NCI-H526 treated with DMSO at 0.1 percent for 48 hours (cell line): ENCODE results near the gene CAB39L.
"Not testable (repeated sequence)": the region's sequence is repeated elsewhere in the genome, so short reads cannot be mapped to it uniquely, and the experiment has no call there.

ENCODE experiments used
- DNase-seq: peaks from one replicate; lab custom pipeline; 2025; lab: John Stamatoyannopoulos, UW

Gene CAB39L

DNA sequence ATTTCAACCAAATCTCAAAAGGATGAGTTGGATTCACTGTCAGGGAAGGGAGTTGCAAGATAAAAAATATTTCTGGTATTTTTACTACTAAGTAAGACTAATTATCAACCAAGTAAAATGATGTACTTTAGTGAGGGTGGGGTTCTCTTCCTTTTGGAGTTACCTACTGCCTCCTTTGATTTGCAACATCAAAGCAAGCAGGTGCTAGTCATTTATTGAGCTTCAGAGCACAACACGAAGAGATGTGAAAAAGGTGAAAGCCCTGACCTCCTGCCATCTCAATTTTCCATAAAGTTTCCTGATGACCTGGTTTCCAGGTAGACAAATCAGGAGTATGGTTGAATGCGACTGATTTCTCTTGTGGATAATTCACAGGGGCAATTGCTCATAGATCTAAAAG, 100.1 kb downstream of the CAB39L start:
- DNase-seq = no peak

DNA sequence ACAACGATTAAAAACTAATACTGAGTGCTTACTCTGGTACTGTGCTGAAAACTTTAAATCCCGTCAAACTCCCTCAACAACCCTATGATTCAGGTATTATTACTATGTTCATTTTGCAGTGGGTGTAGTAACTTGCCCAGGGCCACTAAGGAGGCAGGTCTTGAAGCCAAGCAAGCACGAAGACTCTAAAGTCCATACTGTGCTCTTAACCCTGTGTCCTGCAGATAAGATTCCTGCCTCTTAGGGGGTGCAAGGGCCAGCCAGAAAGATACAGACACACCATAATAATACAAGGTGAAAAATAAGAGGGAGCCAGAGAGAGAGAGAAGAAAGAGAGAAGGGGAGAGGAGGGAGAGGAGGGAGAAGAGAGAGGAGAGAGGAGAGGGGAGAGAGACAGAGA, 100.6 kb downstream of the CAB39L start:
- DNase-seq = no peak

DNA sequence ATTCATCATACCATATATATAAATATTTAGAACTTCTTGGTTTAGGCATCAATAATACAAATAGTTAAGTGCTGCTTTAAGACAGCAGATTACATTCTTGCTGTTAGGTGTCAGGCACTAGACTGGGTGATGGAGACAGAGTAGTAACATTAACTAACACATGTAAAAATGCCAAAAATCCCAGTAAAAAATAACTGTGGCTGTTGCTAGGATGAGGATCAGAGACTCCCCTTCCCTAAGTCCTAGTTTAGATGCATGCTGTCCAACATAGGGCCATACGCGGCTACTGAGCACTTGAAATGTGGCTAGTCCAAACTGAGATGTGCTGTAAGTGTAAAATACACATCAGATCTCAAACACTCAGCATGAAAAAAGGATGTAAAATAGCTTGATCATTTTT, 101.4 kb downstream of the CAB39L start:
- no peak for DNase-seq

DNA sequence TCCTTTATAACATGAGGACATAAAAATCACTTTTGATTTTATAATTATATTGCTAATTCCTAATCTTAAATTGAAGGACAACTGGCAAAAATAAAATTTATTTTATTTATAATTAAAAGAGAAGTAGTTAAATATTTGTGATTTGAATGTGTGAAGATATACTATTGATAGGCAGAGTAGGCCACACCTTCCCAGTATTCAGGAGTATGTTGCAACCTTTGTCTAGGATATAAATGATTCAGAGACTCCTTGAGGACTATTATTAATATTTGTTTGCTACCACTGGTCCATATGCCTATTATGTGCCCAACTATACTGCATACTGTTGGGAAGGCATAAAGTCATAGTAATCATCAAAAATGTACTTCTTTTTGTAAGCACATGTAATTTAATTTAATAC, 101.9 kb downstream of the CAB39L start:
- DNase-seq = no peak

DNA sequence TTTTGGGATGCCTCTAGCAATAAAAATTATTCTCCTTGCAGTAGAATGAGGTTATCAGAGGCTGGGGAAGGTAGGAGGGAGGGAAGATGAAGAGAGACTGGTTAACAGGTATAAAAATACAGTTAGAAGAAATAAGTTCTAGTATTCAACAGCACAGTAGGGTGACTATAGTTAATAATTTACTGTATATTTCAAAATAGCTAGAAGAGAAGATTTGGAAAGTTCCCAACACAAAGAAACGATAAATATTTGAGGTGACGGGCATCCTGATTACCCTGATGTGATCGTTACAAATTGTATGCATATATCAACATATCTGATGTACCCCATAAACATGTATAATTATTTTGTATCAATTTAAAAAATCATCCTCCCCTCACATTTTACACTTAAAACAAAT, 102.3 kb downstream of the CAB39L start:
- DNase-seq = no peak

DNA sequence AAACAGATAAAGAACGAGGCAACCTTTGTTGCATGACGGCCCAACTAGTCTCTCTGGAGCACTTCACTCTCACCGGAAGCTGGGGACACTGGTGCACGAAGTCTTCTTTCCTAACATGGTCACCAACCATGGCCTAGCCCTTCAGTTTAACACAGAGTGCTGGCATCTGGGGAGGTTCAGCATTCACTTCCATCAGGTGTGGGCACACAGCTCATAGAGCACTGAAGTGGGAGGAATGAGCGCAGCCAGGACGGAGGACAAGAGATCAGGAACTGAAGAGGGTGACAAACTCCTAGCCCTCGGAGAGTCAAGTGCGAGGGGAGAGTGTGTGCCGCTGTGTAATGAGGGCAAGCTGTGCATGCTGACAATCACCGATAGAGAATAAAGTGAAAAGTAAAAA, 103.7 kb downstream of the CAB39L start:
- DNase-seq = no peak

DNA sequence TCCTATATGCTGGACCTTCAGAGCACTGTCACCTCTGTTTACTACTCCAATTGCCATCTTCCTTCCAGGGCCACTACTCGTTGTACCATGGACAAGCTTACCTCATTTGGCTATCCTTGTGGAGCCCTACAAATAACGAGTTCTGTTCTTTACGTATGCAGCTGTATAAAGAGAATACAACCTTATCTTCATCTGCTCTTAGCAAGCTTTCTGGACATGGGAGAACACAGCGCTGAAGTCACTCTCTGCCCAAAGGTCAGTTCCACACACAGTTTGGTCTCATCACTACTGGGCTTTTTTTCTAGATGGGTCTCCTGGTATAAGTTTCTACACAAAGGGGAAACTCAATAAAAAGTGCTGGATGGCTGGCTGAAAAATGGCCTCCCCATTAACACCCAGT, 107.2 kb downstream of the CAB39L start:
- no peak for DNase-seq

DNA sequence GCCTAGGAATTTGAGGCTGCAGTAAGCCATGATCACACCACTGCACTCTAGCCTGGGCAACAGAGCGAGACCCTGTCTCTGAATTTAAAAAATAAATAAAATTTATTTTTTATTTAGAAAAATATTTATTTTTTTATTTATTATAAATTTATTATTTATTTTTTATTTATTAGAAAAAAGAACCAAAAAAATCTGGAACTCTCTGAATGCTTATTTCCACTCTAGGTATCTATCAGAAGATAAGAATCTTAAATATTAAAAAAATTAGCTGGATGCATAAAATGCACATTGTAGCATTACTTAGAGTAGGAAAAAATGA, 113.4 kb downstream of the CAB39L start:
- DNase-seq = no peak

DNA sequence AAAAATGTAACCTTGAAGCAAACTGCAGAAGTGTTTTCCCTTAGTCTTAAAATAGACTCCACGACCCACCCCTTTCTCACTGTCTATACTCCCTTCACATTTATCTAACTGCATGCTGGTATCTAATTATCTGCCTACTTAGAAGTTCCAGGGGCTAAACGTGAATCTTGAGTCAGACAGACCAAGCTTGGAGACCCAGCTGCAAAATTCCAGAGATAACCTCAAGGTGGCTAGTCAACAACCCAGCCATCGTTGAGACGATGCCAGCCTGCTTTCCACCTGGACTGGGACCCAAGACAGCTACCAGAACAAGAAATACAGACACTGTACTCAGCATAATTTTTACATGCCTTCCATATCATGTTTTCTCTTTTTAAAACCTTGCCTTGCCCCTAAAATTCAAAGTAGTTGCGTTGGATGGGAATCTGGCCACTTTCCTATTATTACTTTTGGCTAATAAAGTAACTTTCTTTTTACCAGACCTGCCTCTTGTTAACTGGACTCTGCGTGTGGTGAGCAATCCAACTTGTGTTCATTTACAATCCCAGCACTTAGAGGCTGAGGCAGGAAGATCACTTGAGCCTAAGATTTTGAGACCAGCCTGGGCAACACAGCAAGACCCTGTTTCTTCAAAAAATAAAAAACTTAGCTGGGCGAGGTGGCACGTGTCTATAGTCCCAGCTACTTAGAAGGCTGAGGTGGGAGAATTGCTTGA, 113.9 kb downstream of the CAB39L start:
- DNase-seq = no peak

DNA sequence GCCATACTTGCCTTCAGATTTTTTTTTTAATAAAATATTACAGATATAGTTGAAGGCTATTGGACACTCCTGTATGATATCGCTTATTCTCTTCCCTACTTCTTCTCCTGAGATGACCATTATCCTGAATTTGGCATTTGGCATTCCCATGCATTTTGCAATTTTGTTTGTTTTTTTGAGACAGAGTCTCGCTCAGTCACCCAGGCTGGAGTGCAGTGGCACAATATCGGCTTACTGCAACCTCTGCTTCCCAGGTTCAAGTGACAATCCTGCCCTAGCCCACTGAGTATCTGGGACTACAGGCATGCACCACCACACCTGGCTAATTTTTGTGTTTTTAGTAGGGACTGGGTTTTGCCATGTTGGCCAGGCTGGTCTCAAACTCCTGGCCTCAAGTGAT, 116.7 kb downstream of the CAB39L start:
- DNase-seq = not testable (repeated sequence)

DNA sequence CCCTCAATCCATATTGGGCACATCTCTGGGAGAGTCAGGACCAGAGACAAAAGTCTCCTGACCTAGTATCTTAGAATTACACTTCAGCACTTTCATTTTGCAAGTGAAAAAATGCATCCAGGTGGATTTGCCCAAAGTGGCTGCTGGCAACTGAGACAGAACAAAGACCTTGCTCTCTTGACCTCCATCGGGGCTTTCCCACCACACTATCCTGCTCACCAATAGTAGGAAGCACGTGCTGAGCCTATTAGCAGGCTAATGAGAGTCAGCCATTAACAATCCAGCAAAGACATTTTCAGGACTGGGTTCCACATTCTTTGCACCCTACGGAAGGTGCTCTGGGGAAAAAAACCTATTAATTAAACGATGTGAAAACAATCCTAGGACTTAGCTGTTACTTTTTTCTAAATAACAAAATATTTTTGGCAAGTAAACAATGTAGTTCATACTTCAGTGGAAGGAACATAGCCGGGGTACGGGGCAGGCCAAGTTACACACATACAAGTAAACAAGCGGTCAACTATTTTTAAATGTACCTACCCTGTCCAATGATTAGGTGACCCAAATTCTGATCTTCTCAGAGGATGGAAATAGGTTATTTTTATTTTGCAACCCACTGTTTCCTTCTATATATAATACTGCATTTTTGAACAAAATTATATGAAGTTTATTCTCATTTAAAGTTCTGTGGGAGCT, 117.5 kb downstream of the CAB39L start:
- no peak for DNase-seq

DNA sequence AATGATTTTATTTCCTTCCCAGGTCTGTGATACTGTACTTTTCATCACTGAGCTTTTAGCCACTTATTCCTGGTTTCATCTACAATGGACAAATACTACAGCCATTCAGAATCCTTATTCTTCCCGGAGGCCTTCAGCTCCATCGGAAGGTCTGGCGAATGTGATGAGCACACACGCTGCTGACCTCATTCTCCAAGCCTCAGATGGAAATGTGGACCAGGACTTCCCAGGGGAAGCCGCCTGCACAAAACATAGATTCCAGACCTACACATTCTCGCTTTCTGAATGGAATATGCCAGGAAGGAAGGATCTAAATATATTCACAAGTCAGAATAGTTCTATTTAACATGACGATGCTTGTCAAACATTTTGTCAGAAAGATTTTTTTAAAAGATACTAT, 120.5 kb downstream of the CAB39L start:
- no peak for DNase-seq

DNA sequence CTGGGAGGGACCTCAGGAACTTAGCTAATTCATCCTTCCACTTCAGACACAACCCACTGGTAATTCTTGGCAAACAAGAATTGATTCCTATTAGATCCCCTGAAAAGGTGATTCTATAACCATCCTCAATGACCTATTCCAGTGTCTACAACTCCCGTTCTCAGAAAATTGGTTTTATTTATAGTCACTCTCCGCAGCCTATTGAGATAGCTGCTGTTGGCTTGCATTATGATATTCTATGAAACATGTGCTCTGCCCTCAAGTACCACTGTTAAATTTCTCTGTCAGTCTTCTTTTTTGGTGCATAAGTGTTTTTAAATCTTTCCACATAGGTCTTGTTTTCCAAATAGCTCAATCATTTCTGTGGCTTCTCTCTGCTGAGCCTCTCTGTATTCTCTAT, 121.2 kb downstream of the CAB39L start:
- DNase-seq = no peak

DNA sequence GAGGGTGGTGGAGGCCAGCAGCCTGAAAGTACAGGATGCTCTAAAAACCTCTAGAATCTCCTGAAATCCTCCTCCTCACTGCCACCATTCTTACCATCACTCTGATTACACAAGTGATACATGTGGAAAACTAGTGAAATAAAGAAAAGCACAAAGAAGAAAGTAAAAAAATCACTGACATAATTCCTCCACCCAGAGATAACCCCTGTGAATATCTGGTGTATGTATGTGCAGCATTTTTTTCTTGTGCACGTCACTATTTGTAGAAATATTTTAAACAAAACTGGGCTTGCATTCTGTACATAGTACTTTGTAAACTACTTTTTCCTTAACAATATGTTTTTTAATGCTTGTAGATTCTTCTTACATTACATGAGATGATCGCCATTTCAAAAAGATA, 122.9 kb downstream of the CAB39L start:
- no peak for DNase-seq

DNA sequence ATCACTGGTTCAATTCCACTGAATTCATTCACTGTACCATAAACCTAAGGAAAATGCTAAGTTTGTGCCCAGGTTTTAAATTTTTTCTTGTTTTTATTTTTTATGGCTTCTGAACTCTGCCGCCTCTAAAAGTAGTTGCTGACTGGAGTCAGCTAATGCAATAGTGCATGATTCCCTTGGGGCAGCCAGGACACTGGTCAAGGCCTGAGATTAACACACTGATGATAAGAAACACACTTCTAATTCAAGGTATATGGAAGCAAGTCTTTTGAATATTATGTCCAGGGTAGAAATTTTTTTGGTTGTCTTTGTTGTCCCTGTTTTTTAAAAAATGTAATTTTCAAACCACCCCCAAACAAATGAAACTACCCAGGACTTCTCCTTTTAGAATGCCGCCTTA, 123.9 kb downstream of the CAB39L start:
- no peak for DNase-seq

DNA sequence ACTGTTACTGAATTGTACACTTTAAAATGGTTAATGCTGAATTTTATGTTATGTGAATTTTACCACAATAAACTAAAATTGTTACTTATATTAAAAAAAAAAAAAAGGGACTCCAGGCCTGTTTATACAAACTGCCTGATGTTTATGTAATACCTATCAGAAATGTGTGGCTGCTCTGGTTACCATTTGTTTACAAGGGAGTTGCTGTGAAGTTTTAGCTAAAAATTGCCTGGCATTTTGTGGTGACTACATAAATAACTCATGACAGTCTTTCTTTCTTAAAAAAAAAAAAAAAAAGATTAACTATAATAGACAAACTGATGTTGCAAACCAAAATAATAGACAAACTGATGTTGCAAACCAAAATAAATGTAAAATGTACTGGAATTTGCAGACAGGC, 124.3 kb downstream of the CAB39L start:
- DNase-seq = no peak

DNA sequence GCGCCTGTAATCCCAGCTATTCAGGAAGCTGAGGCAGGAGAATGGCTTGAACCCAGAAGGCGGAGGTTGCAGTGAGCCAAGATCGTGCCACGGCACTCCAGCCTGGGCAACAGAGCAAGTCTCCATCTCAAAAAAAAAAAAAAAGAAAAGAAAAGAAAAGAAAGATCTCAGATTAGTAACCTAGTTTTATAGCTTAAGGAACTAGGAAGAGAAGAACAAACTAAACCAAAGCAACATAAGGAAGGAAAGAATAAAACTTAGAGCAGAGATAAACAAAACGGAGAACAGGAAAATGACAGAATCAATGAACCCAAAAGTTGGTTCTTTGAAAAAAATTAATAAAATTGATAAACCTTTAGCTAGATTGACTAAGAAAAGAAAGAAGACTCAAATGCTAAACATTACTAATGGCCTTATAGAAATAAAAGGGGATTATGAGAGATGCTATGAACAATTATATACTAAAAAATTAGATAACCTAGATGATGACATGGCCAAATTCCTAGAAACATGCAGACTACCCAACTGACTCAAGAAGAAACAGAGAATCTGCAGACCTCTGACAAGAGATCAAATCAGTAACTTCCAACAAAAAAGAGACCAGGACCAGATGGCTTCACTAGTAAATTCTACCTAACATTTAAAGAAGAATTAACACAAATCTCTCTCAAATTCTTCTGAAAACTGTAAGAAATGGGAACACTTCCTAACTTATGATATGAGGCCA, 127.9 kb downstream of the CAB39L start:
- no peak for DNase-seq

DNA sequence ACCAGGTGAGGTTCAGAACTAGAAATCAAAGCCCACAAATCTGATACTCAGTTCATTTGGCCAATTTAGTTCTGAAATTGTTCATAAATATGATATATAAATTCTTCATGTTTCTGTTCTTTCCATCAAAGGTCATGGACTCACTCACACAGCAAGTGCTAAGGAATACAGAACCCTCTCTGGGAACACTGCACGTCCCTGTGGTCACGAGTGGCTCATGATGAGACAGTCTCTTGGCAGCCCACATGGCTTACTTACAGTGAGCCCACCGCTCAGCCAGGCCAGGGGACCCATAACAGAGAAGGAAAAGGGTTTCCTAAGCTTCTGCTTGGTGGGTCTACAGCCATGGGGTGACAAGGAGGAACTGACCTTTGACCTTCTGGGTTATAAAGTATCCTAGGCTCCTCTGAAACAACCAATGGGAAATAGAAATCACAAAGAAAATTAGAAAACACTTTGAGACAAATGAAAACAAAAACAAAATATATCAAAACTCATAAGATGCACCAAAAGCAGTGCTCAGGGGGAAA, 128.8 kb downstream of the CAB39L start:
- DNase-seq = no peak

DNA sequence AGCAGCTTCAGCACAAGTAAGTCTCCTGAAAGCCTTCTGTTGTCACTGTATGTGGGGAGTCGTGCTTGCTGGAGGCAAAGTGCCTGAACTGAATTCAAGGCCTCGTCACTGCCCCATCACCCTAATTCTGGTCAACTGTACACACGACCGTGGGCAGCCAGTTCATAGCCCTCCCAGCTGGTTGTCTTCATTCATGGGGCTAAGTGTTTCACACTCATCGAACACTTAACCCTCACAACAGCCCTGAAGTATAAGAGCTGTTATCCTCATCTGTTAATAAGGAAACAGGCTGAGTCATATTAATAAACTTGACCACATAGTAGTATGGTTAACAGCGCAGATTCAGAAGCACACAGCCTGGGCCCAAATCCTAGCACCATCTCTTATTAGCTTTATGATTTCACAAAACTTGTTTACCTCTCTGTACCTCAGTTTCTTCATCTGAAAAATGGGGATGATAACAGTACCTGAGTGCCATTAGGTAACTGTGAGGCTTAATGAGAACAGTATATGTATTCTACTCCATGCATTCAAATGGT, 129.5 kb downstream of the CAB39L start:
- no peak for DNase-seq

DNA sequence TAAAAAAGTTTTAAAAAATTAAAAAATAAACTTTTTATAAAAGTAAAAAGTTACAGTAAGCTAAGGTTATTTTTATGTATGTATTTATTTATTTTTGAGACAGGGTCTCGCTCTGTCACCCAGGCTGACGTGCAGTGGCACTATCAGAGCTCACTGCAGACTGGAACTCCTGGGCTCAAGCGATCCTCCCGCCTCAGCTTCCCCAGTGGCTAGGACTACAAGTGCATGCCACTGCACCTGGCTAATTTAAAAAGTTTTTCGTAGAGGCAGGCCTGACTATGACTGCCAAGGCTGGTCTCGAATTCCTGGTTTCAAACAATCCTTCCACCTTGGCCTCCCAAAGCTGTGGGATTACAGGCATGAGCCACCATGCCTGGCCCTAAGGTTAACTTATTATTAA, 132.0 kb downstream of the CAB39L start:
- no peak for DNase-seq

DNA sequence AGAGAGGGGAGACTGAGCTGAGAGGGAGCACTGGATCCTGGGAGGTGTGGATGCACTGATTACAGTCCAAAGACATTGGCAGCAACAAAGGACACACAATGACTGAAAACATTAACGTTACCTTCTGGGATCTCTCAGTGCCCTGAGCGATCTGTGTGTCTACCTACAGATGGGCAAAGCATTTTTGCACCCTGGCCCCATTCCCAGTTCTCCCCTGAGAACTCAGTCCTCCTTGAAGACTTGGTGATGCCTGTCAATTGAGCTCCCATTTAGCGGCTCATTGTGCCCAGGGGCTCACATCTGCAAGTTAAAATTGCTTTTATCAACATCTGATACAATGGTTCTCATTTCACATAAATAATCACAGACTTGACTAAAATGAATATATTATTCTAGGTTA, 133.6 kb downstream of the CAB39L start:
- DNase-seq = no peak

DNA sequence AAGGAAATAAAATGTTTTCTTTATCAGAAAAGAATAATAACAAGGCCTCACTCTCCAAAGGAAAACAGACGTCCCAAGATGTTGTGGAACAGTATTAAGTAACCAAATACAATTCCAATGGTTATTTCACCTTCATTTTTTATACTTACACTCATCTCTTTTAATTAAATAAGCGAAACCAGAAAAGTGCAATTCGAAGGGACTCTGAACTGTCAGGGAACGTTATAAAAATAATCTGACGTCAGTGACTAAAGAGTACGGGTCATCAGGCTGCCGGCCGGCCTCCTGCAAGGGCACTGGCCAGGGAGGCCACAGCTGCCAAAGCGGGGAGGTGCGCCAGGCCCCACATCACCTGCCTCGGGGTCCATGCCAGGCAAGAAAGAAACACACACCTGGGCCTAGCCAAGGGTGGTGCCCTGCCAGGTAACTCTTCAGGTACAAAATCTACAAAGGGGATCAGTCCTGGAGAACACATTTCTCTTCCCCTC, 134.9 kb downstream of the CAB39L start:
- DNase-seq = no peak
